ENCODE measurements around the gene MEAK7. TPM values are rescaled to one million over a fixed set of nuclear protein-coding genes. Genes with fewer than 3 reads are reported as not detected.

Gene MEAK7
- total and polyA plus RNA-seq, 2 of the 8 experiments (the other 6 are each of a cell fraction or from before 2014, with no cell fraction given), result 9.6 to 19.6 TPM

GRCh38 chr16:84460406-84461028 lies 43.9 kb downstream of the MEAK7 start:
- CTCF ChIA-PET (ENCODE audit: partially characterized antibody), result interaction anchor here (0.8 to 2.2 kb wide), 5 partner anchors 22 to 183 kb away, joined by 3 to 8 read pairs (median 3); no protein-coding TSS in a partner anchor
- H4K91ac ChIP-seq (replicated peaks; ENCODE audit: insufficient read length, low read length), result no peak overlapping the region
- 94% methylated on average over 18 of the region's 20 CpGs; no CpG with 5 or more reads in 1 of the 2 experiments for WGBS, 2 experiments (ENCODE audit: extremely low coverage in 1 of 2, insufficient coverage in 1 of 2, insufficient read length in 1 of 2, insufficient replicate concordance in 2 of 2, low coverage in 1 of 2, low lambda C conversion rate in 2 of 2, missing lambda C conversion rate in 1 of 2)
- FAIRE-seq (no peak), DNase-seq (ENCODE audit: low read depth in 1 of 2, low spot score in 2 of 2) (no peak)
- H3K79me2 ChIP-seq (ENCODE audit: control insufficient read depth in 1 of 2, insufficient read depth in 2 of 2, low read length in 2 of 2), result no peaks in the 10 kb centered on the region
- no peaks in the 10 kb centered on the region for H3K9me3 ChIP-seq (ENCODE audit: insufficient read depth in 2 of 2, low read depth in 1 of 2, low read length in 1 of 2)
- H2AFZ ChIP-seq (ENCODE audit: low read length), result no peak overlapping the region
- H3K4me2 ChIP-seq (ENCODE audit: insufficient read depth in 1 of 2, low read depth in 2 of 2, low read length in 2 of 2), result no peak overlapping the region
- no peak overlapping the region for H4K5ac ChIP-seq (ENCODE audit: insufficient read length, low read depth, low read length)
- H3K4me1 ChIP-seq (replicated peaks in 1 of 4; ENCODE audit: control insufficient read depth in 3 of 4, insufficient read depth in 4 of 4, low read length in 3 of 4), result no peaks in the 10 kb centered on the region
- no peak overlapping the region for H3K23ac ChIP-seq (ENCODE audit: insufficient read length)
- no peaks in the 10 kb centered on the region for H3K23me2 ChIP-seq (ENCODE audit: low read depth, low read length)
- no peak overlapping the region for H2BK20ac ChIP-seq (ENCODE audit: low read length)
- H3K18ac ChIP-seq (ENCODE audit: extremely low read depth, low read length), result no peak overlapping the region; the same call in 1 of the 2 replicates
- H3K36me3 ChIP-seq (ENCODE audit: control insufficient read depth in 2 of 4, insufficient read depth in 4 of 4, low read length in 3 of 4), result no peaks in the 10 kb centered on the region
- 0 out of 2 replicates have a peak overlapping the region, but pooled peaks have one; percentile 7 for H4K8ac ChIP-seq (ENCODE audit: extremely low read depth, insufficient read depth, low read length)
- H3K27me3 ChIP-seq (replicated peaks in 1 of 4; ENCODE audit: control insufficient read depth in 3 of 4, extremely low read depth in 1 of 4, insufficient read depth in 3 of 4, low read length in 3 of 4), result no peaks in the 10 kb centered on the region; a peak in 1 of 7 replicates
- H3K14ac ChIP-seq (ENCODE audit: insufficient read length), result no peak overlapping the region
- H3K27ac ChIP-seq (ENCODE audit: low read depth, low read length), result no peak overlapping the region
- H3K4ac ChIP-seq (replicated peaks; ENCODE audit: insufficient read length, low read depth, low read length), result no peak overlapping the region
- H2AK5ac ChIP-seq (ENCODE audit: low read depth, low read length), result no peak overlapping the region
- H2BK120ac ChIP-seq (replicated peaks; ENCODE audit: low read depth, low read length), result no peak overlapping the region
- no peak overlapping the region; the same call in 1 of the 2 replicates for H2BK5ac ChIP-seq (ENCODE audit: low read depth, low read length)
- H3K9ac ChIP-seq (replicated peaks in 1 of 4; ENCODE audit: extremely low read depth in 1 of 4, low read depth in 3 of 4, low read length in 3 of 4), result no peak overlapping the region
- TF ChIP-seq ATF2 (IDR thresholded peaks at IDR 0.05; ENCODE audit: low read length), result no peak
- no peak for TF ChIP-seq CHD2 (IDR thresholded peaks at IDR 0.05; ENCODE audit: low read length)
- TF ChIP-seq HDAC6 (IDR thresholded peaks at IDR 0.05; ENCODE audit: low read depth, low read length), result no peak
- H3K79me1 ChIP-seq (ENCODE audit: low read depth, low read length), result no peaks in the 10 kb centered on the region
- no peak overlapping the region for H3K56ac ChIP-seq (replicated peaks; ENCODE audit: insufficient read length, low read depth, low read length)
- no peak overlapping the region for H2BK12ac ChIP-seq (ENCODE audit: low read depth, low read length)
- H4K20me1 ChIP-seq (replicated peaks in 1 of 2; ENCODE audit: control insufficient read depth in 1 of 2, insufficient read depth in 2 of 2, low read length in 2 of 2), result no peaks in the 10 kb centered on the region
- POLR2A ChIA-PET (ENCODE audit: partially characterized antibody), result interaction anchor here (0.8 kb wide), 1 partner anchor 9 kb away, joined by 3 read pairs; no protein-coding TSS in a partner anchor
- H3K4me3 ChIP-seq (ENCODE audit: extremely low read depth in 1 of 4, insufficient read depth in 2 of 4, low read depth in 3 of 4, low read length in 4 of 4), result no peak overlapping the region
- H2BK15ac ChIP-seq (ENCODE audit: low read length), result no peak overlapping the region
